ENCODE measurements around the gene ASB8.

DNA sequence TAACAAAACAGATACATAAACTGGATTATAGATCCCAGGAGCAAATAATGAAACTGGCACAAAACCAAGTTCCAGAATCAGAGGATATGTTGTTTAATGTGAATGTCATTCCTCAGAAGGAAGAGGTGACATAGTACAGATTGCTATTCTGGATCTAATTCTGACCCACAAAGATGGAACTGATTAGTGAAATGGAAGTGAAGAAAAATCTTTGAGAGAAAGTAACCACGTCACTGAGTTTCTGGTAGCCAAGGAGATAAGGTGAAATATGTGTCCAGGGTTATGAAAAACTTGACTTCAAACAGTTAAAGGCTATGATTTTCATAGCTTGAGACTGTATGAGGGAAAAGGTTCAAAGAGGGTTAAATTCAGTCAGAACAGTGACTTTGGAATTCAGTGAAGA lies 37.5 kb upstream of the ASB8 start:
- TF ChIP-seq POLR2A (IDR thresholded peaks at IDR 0.05; ENCODE audit: low read length) (no peak), MYC (IDR thresholded peaks at IDR 0.05; ENCODE audit: borderline replicate concordance, low read length) (no peak), RFX5 (IDR thresholded peaks at IDR 0.05) (no peak), PHF8 (IDR thresholded peaks at IDR 0.05; ENCODE audit: borderline replicate concordance, low read depth) (no peak)
- TF ChIP-seq, protein P1, sequence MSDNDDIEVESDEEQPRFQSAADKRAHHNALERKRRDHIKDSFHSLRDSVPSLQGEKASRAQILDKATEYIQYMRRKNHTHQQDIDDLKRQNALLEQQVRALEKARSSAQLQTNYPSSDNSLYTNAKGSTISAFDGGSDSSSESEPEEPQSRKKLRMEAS (IDR thresholded peaks at IDR 0.05): no peak
- TF ChIP-seq, protein P2, sequence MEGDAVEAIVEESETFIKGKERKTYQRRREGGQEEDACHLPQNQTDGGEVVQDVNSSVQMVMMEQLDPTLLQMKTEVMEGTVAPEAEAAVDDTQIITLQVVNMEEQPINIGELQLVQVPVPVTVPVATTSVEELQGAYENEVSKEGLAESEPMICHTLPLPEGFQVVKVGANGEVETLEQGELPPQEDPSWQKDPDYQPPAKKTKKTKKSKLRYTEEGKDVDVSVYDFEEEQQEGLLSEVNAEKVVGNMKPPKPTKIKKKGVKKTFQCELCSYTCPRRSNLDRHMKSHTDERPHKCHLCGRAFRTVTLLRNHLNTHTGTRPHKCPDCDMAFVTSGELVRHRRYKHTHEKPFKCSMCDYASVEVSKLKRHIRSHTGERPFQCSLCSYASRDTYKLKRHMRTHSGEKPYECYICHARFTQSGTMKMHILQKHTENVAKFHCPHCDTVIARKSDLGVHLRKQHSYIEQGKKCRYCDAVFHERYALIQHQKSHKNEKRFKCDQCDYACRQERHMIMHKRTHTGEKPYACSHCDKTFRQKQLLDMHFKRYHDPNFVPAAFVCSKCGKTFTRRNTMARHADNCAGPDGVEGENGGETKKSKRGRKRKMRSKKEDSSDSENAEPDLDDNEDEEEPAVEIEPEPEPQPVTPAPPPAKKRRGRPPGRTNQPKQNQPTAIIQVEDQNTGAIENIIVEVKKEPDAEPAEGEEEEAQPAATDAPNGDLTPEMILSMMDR (IDR thresholded peaks at IDR 0.05): no peak

Measured in A549 (cell line).